Activated T-cell treated with anti-CD3 and anti-CD28 coated beads, Interleukin-2, amount 50 U/mL, for 48 hours (primary cell): Measurements from ENCODE around the gene MBOAT2.

Experiments
- DNase-seq, 2 experiments: peaks; one replicate each; pipeline ENCODE4 v3.0.0-alpha.2; 2020

Gene MBOAT2

DNA sequence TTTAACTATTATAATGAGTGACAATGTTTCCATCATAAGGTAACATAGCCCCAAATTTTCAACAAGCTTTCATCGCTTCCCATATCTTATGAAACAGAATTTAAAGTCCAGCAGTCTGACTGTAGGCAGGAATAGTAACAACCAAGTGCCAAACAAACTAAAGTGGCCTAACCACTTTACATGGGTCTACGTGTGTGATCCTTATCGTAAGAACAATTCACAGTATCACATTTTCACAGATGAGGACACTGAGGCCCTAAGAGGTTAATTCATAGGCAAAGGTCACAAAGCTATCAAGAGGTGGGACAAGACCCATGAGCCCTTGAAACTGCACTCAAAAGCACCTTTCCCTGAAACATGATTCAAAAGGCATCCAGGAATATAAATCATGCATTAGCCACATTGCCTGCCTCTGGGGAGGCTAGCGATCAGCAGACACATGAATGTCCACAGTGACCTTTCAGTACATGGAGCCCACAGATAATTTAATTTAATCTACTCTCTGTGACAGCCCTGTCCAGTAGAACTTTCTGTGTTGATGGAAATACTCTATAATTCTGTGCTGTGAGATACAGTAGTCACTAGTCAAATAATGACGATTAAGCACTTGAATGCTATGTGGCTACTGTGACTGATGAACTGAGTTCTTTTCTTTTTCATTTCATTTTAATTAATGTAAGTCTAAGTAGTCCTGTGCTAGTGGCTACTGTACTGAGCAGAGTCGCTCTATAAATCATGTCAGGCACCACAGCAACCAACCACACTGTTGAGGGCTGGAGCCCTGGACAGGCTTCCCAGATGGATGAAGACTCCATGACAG lies 196.4 kb downstream of the MBOAT2 start:
- no peak for DNase-seq

DNA sequence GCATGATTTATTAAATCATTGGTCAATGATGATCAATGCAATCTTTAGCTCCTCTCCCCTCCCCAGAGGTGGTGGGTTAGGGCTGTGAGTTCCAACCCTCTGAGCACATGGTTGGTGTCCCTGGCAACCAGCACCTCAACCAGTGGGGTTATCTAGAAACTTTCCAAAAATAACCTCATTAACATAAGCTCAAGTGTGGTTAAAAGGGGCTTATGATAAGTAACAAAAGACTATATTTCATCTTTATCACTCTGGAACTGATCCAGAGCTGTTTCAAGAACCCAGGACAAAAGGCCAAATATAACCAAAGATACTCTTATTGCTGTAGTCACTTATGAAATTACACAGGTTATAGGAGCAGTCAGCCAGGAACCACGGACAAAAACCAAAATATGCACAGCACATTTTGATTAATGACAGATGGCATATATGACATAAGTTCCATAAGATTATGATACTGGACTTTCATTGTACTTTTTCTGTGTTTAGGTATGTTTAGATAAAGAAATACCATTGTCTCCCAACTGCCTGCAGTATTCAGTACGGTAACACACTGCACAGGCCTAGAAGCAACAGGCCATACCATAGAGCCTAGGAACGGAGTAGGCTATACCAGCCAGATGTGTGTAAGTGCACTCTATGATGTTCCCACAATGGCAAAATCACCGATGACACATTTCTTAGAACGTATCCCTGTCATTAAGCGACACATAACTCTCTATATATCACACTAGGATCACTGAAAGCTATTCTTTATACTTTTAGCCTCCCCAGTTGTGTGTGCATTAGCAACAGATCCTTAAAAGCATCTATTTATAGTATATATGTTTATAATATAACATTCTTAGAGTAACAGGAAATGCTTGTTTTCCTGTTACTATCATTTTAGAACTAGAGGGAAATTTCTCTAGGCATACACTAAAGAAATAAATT lies 197.9 kb downstream of the MBOAT2 start:
- no peak for DNase-seq

DNA sequence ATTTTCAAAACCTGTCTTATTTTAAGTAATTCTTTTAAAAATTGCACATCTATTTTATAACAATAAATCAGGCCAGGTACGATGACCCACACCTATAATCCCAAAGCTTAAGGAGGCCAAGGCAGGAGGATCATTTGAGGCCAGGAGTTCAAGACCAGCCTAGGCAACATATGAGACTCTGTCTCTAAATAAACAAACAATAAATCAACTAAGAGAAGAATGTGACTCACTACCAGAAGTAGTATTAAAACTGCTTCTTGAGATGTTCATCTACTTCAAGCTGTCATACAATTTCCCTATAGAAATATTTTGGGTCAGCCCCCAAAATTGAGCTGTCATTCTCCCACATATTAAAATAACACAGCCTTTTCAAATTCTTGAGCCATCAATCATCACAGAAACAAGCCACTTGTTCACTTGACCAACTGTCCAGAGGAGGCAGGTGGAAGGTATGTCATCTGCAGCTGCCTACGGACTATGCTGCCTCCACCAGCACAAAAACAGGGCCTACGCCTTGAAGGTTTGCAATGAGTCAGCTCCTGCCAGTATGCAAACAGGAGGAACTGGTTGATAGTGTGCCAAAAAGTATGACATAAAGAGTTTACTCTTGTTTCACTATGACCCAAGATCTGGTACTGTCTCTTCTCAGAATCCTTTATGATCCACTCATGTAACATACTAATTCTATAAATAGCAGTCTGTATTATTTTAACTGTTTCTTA lies 199.7 kb downstream of the MBOAT2 start:
- DNase-seq = peak; percentile 66 to 72

DNA sequence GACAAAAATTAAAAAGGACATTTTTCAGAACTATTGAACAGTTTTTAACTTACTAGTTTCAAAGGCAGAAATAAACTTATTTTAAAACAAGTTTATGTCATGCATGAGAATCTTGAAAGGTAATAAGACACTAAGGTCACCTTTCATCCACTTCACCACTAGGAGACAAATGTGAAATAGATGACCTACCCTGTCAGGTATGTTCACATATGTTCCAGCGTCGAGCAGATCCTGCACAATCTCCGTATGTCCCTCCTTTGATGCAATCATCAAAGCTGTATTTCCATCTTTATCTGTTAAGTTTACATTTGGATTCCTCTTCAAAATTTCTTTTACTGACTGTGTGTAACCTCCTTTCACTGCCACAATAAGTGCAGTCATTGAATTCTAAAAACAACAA lies 200.7 kb downstream of the MBOAT2 start:
- no peak for DNase-seq
